ENCODE data around the gene KCNMB2.

Gene KCNMB2

DNA sequence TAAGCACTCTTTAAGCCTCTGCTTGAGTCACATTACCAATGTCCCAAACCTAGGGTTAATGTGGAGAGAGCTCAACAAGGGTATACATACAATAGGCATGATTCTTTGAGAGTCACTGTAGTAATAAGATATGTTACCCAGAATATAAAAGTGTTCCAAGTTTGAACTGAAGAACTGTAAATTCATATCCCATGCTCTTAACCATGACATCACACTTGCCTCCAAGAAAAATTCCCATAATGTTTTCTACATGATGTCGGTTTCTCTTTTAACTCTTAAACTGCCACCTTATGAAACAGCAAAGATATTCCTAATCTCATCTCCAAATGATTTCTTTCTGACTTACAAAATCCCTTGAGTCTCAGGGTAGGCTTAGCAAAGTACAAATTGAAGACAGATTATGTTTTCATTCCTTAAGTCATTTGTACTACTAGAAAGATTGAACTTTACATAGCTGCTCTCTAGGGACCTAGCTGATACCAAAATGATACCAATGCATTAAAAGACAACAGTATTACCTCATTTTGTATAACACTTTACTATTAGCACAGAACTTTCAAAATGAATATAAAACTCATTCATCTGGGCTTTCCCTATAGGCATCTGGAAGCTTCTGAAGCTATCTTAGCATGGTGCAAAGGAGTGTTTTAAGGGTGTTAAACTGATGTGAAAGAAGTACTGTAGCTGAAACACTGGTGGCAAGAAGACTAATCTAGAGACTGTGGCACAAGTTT is 127.1 kb downstream of the KCNMB2 start:
- no peak for DNase-seq

- no peak for DNase-seq
These were observed 129.5 kb downstream of the KCNMB2 start for GRCh38 chr3:178665747-178666146.

DNA sequence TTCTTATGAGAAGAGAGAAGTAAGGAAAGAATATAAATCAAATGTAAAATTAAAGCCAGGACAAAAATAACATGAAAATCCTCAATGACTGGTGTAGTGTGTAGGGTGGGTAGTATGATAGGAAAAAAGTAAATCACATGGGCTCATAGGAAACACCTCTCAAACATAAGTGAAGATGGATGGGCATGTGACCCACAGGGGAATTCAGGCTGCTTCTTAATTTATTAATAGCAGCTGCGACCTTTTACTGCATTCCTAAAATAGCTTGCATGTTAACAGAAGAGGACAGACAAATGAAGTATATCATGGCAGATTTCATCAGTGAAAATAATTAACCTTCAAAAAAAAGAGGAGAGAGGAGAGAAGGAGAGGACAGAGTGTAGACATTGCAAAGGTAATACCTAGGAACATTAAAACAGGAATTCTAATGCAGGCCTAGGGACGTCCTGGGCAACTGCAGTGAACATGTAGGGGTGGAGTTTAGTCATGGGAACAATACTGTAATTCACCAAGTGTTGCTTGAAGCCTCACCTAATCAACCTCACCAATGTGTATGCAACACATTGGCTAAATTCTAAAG is 132.9 kb downstream of the KCNMB2 start:
- DNase-seq: no peak

DNA sequence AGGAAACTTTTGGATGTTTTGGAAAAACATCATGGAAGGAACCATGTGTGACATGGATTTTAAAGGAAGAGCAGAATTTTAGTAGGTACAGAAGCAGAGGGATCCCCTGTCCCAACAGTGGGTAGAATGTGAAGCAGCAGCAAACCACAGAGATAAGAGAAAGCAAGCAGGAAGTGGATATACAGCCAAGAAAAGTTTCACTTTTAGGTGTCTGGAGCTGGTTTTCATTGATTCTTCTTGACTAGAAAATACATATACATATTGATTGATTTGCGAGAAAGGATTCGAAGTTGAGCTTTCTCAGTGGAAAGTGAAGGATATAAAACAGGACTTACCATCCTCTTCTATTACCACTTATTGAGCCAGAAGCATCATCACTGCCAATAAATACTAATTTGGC is 133.5 kb downstream of the KCNMB2 start:
- no peak for DNase-seq

DNA sequence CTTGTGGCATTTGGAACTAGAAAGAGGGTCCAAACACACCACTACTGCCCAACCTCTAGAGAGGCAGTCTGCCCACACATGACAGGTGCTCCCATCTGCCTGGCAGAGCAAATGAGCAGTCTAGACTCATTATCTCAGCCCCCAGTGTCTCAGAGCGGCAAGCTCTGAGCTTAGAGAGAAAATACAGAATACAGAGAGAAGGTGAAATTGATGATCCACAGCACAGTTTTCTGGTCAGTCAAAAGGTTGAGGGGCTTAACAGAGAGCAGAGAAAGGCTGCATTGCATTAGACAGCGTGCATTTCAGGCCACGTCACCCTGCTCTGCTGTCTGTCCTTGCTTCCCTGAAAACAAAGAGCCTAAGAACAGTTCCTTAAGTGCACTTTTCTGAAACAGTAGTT is 135.1 kb downstream of the KCNMB2 start:
- no peak for DNase-seq

DNA sequence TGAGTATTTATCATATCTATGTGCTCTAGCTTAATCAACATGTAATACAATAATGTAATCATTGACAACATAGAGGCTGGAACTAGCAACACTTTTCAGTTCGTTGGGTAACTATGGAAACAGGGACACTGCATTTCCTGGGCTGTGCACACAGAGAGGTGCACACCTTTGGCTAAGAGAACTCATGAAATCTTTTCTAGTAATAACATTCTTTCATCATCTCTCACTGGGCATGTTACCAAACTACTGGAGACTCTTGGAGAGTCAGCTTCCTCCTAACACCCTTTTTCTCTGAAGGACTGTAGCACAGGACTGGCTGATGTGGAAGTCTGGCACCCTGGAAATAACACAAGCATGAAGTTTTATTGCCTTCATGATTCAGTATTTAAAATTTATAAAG is 135.6 kb downstream of the KCNMB2 start:
- no peak for DNase-seq

DNA sequence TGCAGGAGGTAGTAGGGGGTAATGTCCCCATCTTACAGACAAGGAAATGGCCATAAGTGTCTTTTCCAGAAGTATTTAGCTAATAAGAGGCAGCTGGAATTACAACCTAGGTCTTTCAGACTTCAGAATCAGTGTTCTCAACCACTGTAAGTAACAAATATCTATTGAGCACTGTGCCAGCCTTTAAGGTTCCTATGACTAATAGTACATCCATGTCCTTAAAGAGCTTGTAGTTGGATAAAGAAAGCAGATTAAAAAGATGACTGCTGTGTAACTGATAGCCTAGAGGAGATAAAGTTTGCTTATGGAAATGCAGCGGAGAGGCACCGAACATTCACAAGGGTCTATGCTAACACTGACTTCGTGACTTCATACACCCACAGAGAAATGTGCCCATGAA is 136.0 kb downstream of the KCNMB2 start:
- DNase-seq: no peak

DNA sequence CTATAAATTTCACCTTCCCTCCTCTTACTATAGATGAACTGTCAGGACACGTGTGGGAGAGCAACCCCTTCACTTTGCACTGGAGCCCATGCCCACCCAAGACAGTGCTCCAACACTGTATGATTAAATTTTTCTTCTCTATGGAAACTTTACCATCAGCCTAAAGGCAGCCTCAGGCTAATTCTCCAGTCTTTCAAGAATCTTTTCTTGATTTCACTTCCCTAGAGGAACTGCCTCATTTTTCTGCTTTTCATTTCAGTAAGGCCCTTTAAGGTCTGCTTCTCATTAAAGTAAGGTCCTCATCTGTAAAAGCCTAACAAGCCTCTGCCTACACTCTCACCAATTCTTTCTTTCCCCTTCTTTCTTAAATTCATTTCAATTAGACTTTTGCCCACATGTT is 137.3 kb downstream of the KCNMB2 start:
- DNase-seq: no peak

DNA sequence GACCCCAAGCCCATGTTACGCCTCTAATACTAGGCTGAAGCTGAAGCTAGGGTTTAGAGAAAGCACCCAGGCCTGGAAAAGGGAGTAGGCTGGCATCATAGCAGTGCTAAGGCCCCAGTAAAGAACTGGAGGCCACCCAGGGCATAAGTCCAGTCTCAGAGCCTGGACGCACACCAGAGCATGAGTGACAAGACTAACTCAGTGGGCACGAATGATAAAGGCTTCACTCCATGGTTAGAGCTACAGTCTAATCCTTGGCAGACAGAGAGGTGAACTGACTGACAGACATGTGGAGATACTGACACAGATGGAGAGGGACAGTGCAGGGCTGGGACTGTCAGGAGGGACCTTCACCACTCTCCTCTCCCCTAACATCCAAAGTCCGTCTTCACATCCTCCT is 139.8 kb downstream of the KCNMB2 start:
- DNase-seq: no peak

GRCh38 chr3:178676942-178677790 is 140.9 kb downstream of the KCNMB2 start:
- no peak for DNase-seq

DNA sequence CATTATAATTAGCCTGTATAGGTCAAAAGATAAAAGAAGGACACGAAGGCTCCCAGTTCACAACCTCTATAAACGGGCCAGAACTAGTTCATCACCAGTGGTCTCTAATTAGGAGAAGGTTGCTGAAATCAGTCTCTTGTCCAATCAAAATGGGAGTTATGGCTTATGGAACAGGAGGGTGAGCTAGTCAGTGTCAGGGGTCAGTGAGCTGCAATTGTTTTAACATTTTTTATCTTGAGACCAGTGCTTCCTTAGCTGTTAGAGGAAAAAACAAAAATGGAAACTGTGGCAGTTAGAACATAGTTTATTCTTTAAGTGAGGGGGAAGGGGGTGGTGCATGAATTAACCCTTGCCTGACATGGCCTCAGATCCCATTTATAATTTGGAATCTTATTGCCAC is 141.7 kb downstream of the KCNMB2 start:
- DNase-seq: no peak

DNA sequence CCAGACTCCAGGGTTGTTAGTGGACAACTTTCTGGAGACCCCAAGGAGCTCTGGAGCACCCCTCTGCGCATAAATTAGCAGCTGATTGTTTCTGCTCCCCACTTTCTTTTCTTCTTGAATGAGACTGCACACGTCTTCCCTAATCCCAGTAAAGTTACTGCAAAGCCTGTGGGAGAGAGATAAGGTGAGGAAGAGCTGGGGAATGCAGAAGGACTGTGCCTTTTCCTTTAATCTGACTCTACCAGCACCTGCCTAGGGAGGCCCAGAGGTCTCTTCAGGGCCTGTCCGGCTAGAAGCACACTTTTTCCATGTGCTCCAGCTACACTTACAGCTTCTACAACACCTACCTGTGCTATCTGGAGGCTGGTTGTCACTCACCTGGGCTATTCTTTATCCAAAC is 143.8 kb downstream of the KCNMB2 start:
- no peak for DNase-seq

- no peak for DNase-seq
These were observed 144.3 kb downstream of the KCNMB2 start for GRCh38 chr3:178680489-178680888.

DNA sequence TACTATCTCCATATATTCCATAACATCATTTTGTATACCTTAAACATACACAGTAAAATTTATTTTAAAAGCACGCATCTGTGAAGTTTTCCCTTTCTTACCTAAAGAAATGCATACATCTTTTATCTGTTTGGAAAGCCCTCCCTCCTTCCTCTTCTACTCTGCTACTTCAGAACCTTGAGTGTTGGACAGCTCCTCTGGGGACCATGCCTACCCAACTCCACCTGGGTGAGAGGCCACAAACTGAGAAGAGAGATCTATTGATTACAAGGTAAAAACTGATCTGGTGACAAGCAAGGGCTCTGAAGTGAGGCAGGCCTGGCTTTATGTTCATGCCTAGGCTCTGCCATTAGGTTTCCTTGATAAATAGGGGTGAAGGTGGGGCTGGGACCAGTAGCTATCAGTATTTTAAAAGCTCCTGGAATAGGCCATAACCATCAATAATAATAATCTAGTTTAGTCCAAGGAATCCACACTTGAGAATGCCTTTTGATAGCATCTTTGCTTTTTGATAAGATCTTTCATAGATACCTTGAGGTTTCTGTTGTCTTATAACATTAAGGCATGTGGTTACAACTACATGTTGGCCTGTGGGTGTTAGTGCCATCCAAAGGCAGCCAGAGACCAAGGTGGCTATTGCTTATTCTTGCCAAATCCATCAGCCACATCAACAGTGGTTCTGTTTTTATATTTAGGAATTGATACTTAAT is 148.8 kb downstream of the KCNMB2 start:
- no peak for DNase-seq

DNA sequence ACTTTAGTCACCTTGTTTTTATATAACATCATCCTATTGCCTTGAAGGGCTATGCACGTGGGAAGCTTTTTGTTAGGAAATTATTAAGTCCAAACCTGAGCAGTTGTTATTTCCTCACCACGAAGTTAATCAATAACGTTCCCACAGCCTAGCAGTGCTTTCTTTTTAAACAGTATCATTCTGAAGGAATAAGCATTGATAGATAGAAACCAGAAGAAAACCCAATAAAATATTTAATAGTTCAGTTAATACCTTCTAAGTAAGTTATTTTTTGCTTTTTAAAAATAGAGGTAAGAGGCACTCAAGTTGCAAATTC is 149.3 kb downstream of the KCNMB2 start:
- DNase-seq: no peak

GRCh38 chr3:178686826-178687225 is 150.6 kb downstream of the KCNMB2 start:
- no peak for DNase-seq

- no peak for DNase-seq
These were observed 154.3 kb downstream of the KCNMB2 start for GRCh38 chr3:178690571-178690970.

- DNase-seq: no peak
These were observed 163.1 kb downstream of the KCNMB2 start for GRCh38 chr3:178699364-178699763.

- DNase-seq: no peak
These were observed 163.6 kb downstream of the KCNMB2 start for GRCh38 chr3:178699810-178700209.

DNA sequence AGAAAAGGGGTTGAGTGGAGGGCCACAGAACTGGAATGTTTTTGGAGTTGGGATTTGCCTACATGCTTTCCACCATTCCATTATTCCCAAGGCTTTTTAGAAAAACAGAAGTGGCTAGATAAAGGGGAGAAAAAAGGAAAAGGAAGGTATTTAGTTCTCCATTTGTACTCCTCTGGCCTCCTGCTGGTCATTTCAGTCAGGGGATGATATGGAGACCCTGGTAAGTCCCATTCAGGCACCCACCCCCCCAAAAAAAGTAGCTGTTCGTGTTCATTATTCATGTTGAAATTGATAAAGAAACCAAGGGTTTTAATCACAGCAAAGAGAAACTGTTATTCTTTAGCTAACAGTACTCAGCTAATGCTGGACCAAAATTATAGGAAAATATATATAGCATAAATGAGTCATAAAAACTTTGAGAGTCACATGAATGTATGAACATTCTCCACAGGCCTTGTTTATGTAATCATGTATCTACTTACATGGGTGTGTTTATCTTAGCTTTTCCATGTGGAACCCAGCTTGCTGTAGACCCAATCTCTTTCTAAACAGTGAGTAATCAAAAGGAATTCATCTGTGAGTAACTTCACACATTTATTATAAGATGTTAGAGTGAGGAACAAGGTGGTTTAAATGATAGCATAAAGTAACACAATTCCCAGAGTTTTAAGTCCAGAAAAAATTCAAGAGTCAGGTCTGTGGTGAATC is 167.2 kb downstream of the KCNMB2 start:
- DNase-seq: no peak

- DNase-seq: no peak
These were observed 169.7 kb downstream of the KCNMB2 start for GRCh38 chr3:178705925-178706324.

DNA sequence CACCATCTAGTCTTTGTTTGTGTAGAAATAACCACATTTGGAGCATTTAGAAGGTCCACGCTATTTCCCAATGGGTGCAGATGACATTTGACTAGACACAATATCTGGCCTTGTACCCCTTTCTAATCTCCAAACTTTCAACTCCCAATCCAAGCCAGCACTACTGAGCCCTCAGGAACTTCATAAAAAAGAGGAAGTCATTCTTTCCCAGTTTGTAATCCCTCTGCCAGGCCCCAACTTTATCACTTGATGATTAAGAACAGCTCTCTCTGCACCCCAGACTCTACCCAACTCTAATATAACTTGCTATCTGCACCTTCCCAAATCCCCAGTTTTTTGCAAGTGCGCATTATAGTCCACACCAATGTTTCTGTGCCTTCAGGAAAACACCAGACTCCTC is 170.2 kb downstream of the KCNMB2 start:
- DNase-seq: no peak
